Right kidney (tissue), 1 donor: ENCODE data around the gene CORO2A.
"Not testable (repeated sequence)": the region's sequence is repeated elsewhere in the genome, so short reads cannot be mapped to it uniquely, and the experiment has no call there.

Source experiments
- DNase-seq: peaks from one replicate; pipeline ENCODE4 v3.0.0-alpha.2; 2016

Gene CORO2A

GRCh38 chr9:98191671-98192502 lies 550 bp downstream of the CORO2A start:
- DNase-seq, result peak; percentile 70

GRCh38 chr9:98191181-98191608 lies 1.2 kb downstream of the CORO2A start:
- no peak for DNase-seq

- DNase-seq, result no peak
Observed at GRCh38 chr9:98190757-98191105, 1.7 kb downstream of the CORO2A start.

GRCh38 chr9:98189412-98189811 lies 3.0 kb downstream of the CORO2A start:
- DNase-seq, result no peak

GRCh38 chr9:98187926-98188325 lies 4.5 kb downstream of the CORO2A start:
- no peak for DNase-seq

GRCh38 chr9:98186236-98186635 lies 6.2 kb downstream of the CORO2A start:
- DNase-seq, result no peak

- DNase-seq, result no peak
Observed at GRCh38 chr9:98185611-98186171, 6.7 kb downstream of the CORO2A start.

GRCh38 chr9:98185021-98185567 lies 7.3 kb downstream of the CORO2A start:
- no peak for DNase-seq

- no peak for DNase-seq
Observed at GRCh38 chr9:98184326-98184725, 8.1 kb downstream of the CORO2A start.

GRCh38 chr9:98182889-98183599 lies 9.4 kb downstream of the CORO2A start:
- DNase-seq, result no peak

- no peak for DNase-seq
Observed at GRCh38 chr9:98182069-98182820, 10.2 kb downstream of the CORO2A start.

- no peak for DNase-seq
Observed at GRCh38 chr9:98181746-98182068, 10.7 kb downstream of the CORO2A start.

- DNase-seq, result no peak
Observed at GRCh38 chr9:98180996-98181395, 11.4 kb downstream of the CORO2A start.

GRCh38 chr9:98178874-98179850 lies 13.3 kb downstream of the CORO2A start:
- no peak for DNase-seq

- DNase-seq, result no peak
Observed at GRCh38 chr9:98176391-98177259, 15.8 kb downstream of the CORO2A start.

GRCh38 chr9:98175762-98176161 lies 16.7 kb downstream of the CORO2A start:
- DNase-seq, result no peak

- DNase-seq, result no peak
Observed at GRCh38 chr9:98175028-98175569, 17.3 kb downstream of the CORO2A start.

- not testable (repeated sequence) for DNase-seq
Observed at GRCh38 chr9:98174502-98174918, 17.9 kb downstream of the CORO2A start.

GRCh38 chr9:98173181-98173580 lies 19.3 kb downstream of the CORO2A start:
- no peak for DNase-seq

GRCh38 chr9:98172604-98173003 lies 19.8 kb downstream of the CORO2A start:
- DNase-seq, result peak; percentile 23
